ENCODE results near the gene NT5C1A.

Gene NT5C1A

GRCh38 chr1:39704757-39705156 is 32.9 kb upstream of the NT5C1A start:
- H2AFZ ChIP-seq (ENCODE audit: low read depth, low read length): no peak overlapping the region
- H3K79me2 ChIP-seq (ENCODE audit: low read length): no peaks in the 10 kb centered on the region
- no peaks in the 10 kb centered on the region for H3K27me3 ChIP-seq (ENCODE audit: low read depth, low read length)
- no peak overlapping the region for H3K27ac ChIP-seq (ENCODE audit: low read length)
- no peaks in the 10 kb centered on the region for H4K20me1 ChIP-seq (ENCODE audit: insufficient read depth, low read length)
- no peak overlapping the region for H3K4me3 ChIP-seq (ENCODE audit: low read length)
- no peak overlapping the region for H3K9ac ChIP-seq (ENCODE audit: low read length)
- no peaks in the 10 kb centered on the region for H3K4me1 ChIP-seq (ENCODE audit: low read length)
- TF ChIP-seq EZH2phosphoT487 (IDR thresholded peaks at IDR 0.05; ENCODE audit: low read depth) (no peak), CTCF (IDR thresholded peaks at IDR 0.05; ENCODE audit: low read depth, low read length) (no peak)
- no peaks in the 10 kb centered on the region for H3K9me3 ChIP-seq (ENCODE audit: insufficient read depth, low read length)
- H3K36me3 ChIP-seq (replicated peaks; ENCODE audit: low read depth, low read length): no peaks in the 10 kb centered on the region
- H3K4me2 ChIP-seq (ENCODE audit: low read length): no peak overlapping the region

- Histone ChIP-seq H3K4me2 (ENCODE audit: low read length) (no peak overlapping the region), H3K9me3 (ENCODE audit: insufficient read depth, low read length) (no peaks in the 10 kb centered on the region), H4K20me1 (ENCODE audit: insufficient read depth, low read length) (no peaks in the 10 kb centered on the region), H3K36me3 (replicated peaks; ENCODE audit: low read depth, low read length) (no peaks in the 10 kb centered on the region), H3K4me1 (ENCODE audit: low read length) (no peaks in the 10 kb centered on the region), H3K9ac (ENCODE audit: low read length) (no peak overlapping the region), H3K27ac (ENCODE audit: low read length) (no peak overlapping the region), H3K4me3 (ENCODE audit: low read length) (no peak overlapping the region), H3K79me2 (ENCODE audit: low read length) (no peaks in the 10 kb centered on the region), H2AFZ (ENCODE audit: low read depth, low read length) (no peak overlapping the region), H3K27me3 (ENCODE audit: low read depth, low read length) (no peaks in the 10 kb centered on the region)
- no peak for TF ChIP-seq EZH2phosphoT487 (IDR thresholded peaks at IDR 0.05; ENCODE audit: low read depth)
- no peak for TF ChIP-seq CTCF (IDR thresholded peaks at IDR 0.05; ENCODE audit: low read depth, low read length)
Observed at GRCh38 chr1:39701049-39701439, 29.1 kb upstream of the NT5C1A start.

GRCh38 chr1:39700348-39700747 is 28.4 kb upstream of the NT5C1A start:
- Histone ChIP-seq H3K4me3 (ENCODE audit: low read length) (no peak overlapping the region), H3K79me2 (ENCODE audit: low read length) (no peaks in the 10 kb centered on the region), H3K4me2 (ENCODE audit: low read length) (no peak overlapping the region), H3K4me1 (ENCODE audit: low read length) (no peaks in the 10 kb centered on the region), H4K20me1 (ENCODE audit: insufficient read depth, low read length) (no peaks in the 10 kb centered on the region), H3K9me3 (ENCODE audit: insufficient read depth, low read length) (no peaks in the 10 kb centered on the region), H3K27ac (ENCODE audit: low read length) (no peak overlapping the region), H3K27me3 (ENCODE audit: low read depth, low read length) (no peaks in the 10 kb centered on the region), H3K9ac (ENCODE audit: low read length) (no peak overlapping the region), H3K36me3 (replicated peaks; ENCODE audit: low read depth, low read length) (no peaks in the 10 kb centered on the region), H2AFZ (ENCODE audit: low read depth, low read length) (no peak overlapping the region)
- TF ChIP-seq EZH2phosphoT487 (IDR thresholded peaks at IDR 0.05; ENCODE audit: low read depth): no peak
- TF ChIP-seq CTCF (IDR thresholded peaks at IDR 0.05; ENCODE audit: low read depth, low read length): no peak

- Histone ChIP-seq H3K79me2 (ENCODE audit: low read length) (no peaks in the 10 kb centered on the region), H4K20me1 (ENCODE audit: insufficient read depth, low read length) (no peaks in the 10 kb centered on the region), H3K9me3 (ENCODE audit: insufficient read depth, low read length) (no peaks in the 10 kb centered on the region), H3K9ac (ENCODE audit: low read length) (no peak overlapping the region), H3K4me2 (ENCODE audit: low read length) (no peak overlapping the region), H3K27me3 (ENCODE audit: low read depth, low read length) (no peaks in the 10 kb centered on the region), H3K4me1 (ENCODE audit: low read length) (no peaks in the 10 kb centered on the region), H3K4me3 (ENCODE audit: low read length) (no peak overlapping the region), H2AFZ (ENCODE audit: low read depth, low read length) (no peak overlapping the region), H3K27ac (ENCODE audit: low read length) (no peak overlapping the region), H3K36me3 (replicated peaks; ENCODE audit: low read depth, low read length) (no peaks in the 10 kb centered on the region)
- TF ChIP-seq EZH2phosphoT487 (IDR thresholded peaks at IDR 0.05; ENCODE audit: low read depth) (no peak), CTCF (IDR thresholded peaks at IDR 0.05; ENCODE audit: low read depth, low read length) (no peak)
Observed at GRCh38 chr1:39699419-39699818, 27.5 kb upstream of the NT5C1A start.
